ENCODE measurements around the gene OR5AN1.
A peak's percentile ranks its signal among the peaks of the same experiment; 100 is the strongest.
"Not testable (repeated sequence)": the region's sequence is repeated elsewhere in the genome, so short reads cannot be mapped to it uniquely, and the experiment has no call there.

The OR5AN1 gene, protein sequence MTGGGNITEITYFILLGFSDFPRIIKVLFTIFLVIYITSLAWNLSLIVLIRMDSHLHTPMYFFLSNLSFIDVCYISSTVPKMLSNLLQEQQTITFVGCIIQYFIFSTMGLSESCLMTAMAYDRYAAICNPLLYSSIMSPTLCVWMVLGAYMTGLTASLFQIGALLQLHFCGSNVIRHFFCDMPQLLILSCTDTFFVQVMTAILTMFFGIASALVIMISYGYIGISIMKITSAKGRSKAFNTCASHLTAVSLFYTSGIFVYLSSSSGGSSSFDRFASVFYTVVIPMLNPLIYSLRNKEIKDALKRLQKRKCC

DNA sequence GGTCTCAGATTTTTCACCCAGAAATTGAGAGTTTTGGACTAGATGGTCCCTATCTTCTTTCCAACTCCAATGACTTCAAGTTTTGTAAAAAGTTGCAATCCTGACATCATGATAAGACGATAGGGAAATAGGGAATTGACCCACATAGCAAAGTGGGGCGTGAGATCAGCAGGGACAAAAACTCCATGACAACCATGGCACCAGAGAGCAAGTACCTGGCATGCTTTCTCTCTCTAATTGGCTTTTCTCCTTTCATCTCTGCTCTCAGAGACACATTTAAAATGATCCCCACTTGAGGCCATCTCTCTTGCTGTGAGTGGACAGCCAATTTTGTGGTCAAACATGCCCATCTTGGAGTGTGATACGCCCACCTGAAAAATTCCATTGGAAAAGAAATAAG is at the start of gene OR5AN1:
Gene OR5AN1 (plus strand): TSS at position 301 of the 400 bp plus-strand sequence. CDS start 5,564 bp downstream, outside the sequence.
- no peak for DNase-seq (ENCODE audit: low spot score)

DNA sequence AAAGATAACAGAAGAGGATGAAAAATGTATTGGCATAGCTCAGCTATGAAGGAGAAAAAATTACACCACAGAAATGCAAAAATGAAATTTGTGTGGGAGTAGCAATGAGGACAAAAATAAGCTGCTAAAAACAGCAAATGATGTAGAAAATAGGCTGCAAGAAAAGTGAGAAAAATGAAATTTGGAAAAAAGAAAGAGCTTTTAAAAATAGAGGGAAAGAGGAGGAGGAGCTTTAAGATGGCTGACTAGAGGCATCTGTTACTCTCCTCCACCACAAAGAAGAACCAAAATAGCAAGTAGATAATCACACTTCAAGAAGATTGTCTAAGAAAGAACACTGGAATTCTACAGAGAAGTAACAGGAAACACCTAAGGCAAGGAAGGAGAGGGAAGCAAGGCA is 23.7 kb upstream of the OR5AN1 start:
- DNase-seq (ENCODE audit: low spot score) = no peak

DNA sequence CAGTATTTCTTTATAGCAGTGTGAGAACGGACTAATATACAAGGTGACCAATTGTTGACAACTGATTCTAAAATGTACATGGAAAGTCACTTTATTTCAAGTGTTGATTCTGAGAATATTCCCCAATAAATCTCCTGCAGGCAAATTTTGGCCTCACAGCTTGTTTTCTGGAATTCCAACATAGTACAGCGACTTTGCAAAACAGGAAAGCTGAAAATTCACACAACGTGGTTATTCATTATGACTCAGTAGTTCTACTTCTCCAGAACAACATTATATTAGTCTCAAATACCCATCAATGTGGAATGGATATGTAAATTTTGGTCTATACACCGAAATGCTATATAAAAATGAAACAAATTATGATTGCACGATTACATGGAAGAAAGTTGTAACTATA is 22.5 kb upstream of the OR5AN1 start:
- DNase-seq (ENCODE audit: low spot score) = no peak

DNA sequence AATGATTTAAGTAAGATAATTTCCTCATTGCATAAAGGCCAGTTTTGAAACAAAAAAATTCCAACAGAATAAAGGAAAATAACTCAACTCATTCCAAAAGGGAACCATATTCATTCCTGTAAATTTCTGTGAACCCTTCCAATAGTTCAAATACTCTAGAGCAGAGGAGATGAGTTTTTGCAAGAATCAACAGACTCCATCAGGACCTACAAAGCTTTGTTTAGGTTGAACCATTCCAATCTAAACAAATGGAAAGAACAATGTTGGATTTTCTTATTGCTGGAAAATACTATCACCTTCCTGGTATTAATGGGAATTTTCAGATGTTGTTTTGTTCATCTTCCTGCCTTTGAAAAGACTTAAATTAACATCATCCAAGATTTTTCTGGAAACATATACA is 21.8 kb upstream of the OR5AN1 start:
- DNase-seq (ENCODE audit: low spot score) = no peak

DNA sequence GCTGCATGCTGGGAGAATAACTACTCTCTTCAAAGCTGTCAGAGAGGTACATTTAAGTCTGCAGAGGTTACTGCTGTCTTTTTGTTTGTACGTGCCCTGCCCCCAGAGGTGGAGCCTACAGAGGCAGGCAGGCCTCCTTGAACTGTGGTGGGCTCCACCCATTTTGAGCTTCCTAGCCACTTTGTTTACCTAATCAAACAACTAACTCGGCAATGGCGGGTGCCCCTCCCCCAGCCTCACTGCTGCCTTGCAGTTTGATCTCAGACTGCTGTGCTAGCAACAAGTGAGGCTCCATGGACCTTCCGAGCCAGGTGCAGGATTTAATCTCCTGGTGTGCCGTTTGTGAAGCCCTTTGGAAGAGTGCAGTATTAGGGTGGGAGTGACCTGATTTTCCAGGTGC is 9.0 kb upstream of the OR5AN1 start:
- not testable (repeated sequence) for DNase-seq (ENCODE audit: low spot score)

DNA sequence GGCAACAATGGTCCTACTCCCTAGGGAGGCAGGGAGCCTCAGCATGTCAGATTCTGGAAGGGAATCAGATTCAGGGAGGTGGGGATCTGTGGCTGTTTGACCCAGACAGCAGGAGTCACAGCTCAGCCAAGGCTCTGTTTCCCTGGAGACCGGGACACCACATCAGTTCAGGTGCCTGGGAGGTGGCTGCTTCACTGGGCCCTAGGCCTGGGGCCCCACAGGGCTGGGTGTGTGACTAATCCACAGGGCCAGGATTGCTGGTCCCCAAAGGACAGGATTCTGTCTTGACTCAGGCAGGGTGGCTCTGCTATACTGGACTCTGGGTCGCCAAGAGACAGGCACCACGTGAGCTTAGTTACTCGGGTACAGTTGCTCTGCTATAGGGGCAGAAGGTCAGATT is 3.5 kb upstream of the OR5AN1 start:
- DNase-seq (ENCODE audit: low spot score) = no peak

DNA sequence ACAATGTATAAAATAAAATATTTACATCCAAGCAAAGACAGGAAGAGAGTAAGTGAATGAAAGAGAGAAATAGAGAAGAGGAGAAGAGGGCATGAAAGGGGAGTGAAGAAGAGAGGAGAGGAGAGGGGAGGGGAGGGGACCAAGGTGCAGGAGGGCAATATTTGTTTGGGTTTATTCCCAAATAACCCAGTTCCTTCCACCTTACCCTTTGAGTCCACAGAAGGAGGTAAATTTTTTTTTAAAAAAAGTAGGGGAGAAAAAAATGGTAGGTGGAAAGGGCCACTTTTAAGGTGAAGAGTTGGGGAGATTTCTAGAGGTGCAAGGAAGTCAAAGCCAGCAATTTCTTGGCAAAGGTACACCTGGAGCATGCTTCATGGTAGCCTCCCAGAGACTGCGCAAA is 2.1 kb upstream of the OR5AN1 start:
- DNase-seq (ENCODE audit: low spot score) = no peak

DNA sequence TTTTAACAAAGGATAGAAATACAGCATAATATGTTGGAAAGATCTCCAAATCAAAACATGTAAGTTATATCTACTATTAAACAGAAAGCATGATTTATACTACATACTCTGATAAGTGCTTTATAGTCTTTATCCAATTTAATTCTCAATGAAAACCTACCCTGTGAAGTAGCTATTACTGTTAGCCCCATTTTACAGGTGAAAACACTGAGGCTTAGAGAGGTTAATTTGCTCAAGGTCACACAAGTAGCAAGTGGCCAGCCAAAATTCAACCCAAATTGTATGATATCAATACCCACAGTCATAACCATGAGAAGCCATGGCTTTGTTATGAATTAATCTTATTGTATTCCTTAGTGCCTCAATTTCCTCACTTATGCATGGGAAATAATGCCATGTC is 675 bp upstream of the OR5AN1 start:
- no peak for DNase-seq (ENCODE audit: low spot score)

DNA sequence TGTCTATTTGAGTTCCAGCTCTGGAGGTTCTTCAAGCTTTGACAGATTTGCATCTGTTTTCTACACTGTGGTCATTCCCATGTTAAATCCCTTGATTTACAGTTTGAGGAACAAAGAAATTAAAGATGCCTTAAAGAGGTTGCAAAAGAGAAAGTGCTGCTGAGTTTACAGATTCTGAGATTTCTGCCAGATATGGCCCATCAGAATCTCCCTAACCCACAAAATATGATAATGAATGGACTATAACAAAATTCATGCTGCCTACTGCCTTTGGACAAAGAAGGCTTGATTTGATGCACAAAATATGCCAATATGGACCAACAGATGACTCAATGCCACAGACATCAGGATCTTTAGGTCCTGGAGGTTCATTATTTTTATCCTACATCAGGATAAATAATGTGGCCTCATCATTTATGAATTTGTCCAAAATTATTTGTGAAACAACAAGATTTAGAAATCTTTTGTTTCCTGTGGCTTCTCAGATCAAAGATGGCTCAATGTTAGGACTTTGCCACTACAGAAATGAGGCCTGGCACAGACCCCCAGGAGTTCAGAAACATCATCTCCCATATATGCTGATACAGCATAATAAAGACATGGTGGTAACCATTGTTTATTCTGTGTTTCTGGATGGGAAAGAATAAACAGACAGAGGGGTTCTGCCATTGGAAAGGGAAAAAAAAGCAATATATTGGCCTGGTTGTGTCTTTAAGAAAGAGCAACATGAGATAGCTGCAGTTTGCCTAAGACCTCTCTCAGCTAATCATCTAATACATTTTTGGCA is 6.7 kb downstream of the OR5AN1 start:
- DNase-seq (ENCODE audit: low spot score) = no peak

DNA sequence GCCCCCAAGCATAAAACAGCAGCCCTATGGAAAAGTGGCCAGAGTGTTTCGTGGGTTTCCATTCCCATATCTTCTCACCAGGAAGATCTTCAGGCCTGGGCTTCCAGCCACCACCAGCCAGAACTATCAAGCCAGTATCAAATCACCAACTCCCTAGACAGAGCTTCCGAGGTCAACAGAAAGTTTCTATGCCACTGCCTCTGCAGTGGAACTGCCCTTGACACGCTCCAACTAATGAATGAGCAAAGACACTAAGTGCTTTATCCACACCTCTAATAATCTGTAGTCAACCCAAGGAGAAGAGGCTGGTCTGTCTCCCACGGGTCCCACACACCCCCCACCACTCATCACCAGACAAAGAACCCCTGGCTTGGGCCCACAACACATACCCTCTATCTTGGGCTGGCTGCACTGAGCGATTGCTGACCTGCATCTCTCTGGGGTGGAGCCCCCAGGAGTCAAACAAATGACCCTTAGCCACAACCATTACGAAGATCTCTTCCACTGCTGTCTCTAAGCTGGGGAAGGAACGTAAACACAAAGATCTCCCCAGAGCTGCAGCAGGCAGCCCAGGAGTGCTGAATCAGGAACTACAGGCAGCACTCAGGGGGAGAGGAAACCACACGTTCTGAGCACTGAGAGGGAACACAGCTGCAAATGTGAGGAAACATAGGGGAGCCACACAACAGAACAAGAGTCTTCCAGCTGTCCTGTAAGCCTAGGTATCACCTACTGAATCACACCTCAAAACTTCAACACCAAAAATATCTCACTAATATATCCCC is 9.7 kb downstream of the OR5AN1 start:
- no peak for DNase-seq (ENCODE audit: low spot score)

DNA sequence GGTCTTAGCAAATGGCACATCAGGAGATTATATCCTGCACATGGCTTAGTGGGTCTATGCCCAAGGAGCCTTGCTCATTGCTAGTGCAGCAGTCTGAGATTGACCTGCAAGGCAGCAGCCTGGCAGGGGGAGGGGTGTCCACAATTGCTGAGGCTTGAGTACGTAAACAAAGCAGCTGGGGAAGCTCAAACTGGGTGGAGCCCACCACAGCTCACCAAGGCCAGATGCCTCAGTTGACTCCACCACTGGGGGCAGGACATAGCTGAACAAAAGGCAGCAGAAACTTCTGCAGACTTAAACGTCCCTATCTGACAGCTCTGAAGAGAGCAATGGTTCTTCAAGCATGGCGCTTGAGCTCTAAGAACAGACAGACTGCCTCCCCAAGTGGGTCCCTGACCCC is 13.6 kb downstream of the OR5AN1 start:
- DNase-seq (ENCODE audit: low spot score) = not testable (repeated sequence)

DNA sequence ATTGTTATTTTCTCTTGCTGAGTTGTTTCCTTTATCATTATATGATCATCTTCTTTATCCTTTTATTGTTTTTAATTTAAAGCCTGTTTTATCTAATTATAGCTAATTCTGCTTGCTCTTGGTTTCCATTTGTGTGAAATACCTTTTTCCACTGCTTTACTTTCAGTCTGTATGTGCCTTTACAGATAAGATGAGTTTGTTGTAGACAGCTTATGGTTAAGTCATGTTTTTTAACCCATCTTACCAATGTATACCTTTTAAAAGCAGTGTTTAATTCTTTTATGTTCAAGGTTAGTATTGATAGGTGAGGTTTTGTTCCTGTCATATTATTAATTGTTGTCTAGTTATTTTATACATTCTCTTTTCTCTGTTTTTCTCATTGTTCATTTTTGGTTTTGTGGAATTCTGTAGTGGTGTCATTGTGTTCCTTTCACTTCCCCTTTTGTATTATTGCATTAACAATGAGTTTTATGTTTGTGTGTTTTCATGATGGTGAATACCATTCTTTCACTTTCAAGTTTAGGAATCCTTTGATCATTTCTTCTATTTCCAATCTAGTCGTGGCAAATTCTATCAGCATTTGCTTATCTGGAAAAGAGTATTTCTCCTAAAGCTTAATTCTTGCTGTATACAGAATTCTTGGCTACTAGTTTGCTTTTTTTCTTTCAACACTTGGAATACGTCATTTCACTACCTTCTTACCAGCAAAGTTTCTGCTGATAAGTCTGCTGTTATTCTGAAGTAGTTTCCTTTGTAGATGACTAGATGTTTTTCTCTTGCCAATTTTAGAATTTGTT is 21.8 kb downstream of the OR5AN1 start:
- DNase-seq (ENCODE audit: low spot score) = no peak

DNA sequence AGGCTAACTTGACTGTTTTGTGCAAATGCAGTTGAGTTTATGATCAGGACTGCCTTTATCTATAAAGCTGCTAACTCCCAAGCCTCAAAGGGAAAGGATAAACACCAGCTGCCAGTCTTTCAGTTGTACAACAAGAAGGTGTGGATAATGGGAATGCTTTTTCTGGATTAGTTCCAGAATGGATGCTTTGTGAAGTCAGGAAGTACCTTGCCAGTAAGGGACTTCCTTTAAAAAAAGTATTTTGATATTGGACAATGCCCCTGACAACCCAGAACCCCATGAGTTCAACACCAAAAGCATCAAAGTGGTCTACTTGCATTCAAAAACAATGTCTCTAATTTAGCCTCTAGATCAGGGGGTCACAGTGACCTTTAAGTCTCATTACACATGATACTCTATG is 35.5 kb downstream of the OR5AN1 start:
- DNase-seq (ENCODE audit: low spot score) = no peak

DNA sequence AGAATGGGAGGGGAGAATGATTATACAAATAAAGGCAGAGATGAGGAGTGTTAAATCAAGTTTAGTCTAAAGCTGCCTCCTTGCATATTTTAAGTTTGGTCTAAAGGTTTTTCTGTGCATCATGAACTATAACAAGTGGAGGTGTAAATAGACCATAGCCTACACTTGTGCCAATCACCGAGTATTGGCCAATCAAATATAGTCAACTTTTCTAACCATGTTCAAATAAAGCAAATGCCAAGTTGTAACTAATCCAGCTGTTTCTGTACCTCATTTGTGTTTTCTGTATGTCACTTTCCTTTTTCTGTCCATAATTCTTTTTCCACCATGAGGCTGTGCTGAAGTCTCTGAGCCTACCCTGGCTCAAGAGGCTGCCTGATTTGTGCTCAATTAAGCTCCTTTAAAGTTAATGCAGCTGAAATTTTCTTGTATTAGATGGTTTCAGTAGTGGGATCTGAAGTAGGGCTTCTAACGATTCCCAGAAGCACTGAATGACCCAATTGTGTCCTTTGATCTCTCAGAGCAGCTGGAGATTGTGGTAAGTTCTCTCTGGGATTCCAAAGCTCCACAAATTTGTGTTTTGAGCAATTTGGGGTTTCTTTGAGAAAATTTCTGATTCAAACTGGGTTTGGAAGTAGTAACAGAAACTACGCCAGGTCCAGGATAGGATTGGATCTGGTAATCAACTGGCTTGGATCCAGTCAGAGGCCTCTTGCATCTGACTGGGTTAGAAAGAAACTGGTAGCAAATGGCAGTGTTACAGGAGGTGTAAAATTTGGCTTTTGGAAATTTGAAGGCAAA is 42.0 kb downstream of the OR5AN1 start:
- no peak for DNase-seq (ENCODE audit: low spot score)

DNA sequence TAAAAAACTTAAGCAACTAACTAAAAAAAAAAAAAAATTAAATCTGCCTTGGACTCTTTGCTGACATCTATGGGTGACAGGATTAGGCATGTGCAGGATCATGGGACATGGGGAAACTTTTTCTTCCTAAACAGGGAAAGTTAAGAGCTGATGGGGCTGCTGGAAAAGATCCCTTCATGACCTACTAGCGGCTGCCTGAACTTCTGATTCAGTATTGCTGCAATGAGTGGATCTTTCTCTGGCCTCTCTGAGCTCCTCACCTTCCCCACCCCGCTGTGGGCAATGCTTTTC is 42.5 kb downstream of the OR5AN1 start:
- no peak for DNase-seq (ENCODE audit: low spot score)

DNA sequence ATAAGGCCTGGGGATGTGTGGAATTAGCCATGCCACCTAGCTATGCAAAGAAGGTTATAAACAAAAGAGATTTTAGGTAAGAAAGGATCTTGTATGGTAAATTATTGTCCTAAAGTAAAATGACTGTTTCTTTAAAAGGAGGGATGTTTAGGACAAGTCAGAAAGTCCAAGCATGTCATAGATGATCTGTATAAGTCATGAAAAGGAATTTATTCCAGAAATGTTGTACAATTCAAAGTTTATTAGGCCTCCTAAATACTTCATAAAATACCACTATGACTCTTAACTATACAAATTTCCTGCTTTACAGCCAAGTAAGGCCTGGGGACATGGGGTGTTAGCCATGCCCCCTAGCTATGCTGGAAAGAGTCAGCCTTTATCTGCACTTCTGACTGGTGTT is 44.9 kb downstream of the OR5AN1 start:
- no peak for DNase-seq (ENCODE audit: low spot score)

DNA sequence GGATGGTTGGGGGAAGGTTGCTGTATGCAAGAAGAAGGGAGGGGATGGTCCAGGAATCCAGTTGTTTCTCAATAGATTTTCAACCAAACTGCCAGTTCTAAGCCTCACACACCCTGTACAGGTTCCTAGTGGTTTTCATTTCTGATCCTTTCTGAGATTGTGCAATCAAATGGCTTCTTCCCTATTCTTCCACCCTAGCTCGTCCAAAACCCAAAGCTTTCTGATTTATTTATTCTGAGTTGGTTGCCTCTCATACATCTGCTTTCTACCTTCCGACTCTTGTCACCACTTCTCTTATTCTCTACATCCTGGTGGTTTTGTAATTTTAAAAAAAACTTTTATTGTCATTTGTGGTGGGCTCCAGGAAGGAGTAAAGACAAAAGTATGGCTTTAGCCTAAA is 55.0 kb downstream of the OR5AN1 start:
- DNase-seq (ENCODE audit: low spot score) = no peak

DNA sequence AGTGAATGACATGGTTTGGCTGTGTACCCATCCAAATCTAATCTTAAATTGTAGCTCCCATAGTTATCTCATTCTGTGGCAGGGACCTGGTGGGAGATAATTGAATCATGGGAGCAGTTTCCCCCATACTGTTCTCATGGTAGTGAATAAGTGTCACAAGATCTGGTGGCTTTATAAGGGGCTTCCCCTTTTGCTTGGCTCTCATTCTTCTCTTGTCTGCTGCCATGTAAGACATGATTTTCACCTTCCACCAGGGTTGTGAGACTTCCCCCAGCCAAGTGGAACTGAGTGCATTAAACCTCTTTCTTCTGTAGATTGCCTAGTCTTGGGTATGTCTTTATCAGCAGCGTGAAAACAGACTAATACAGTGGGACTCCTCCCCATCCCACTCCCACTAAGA is 56.4 kb downstream of the OR5AN1 start:
- DNase-seq (ENCODE audit: low spot score) = no peak

DNA sequence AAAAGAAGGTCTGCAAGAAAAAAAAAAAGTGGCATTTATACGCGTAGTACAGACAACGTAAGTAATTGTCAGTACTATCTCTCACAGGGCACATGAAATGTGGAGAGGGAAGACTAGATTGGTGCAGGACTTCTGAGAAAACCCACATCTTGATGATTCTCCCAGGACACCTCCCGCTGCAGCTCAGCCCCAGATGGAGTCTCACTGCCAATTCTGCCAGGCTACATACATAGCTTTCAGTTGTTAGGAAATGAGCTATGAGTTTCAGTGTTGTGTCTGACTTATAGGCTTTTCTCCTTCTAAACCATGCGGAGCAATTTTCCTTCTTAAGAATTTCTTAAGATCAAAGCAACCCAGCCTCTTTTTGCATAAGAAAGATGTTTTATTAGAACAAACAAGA is 57.9 kb downstream of the OR5AN1 start:
- no peak for DNase-seq (ENCODE audit: low spot score)

DNA sequence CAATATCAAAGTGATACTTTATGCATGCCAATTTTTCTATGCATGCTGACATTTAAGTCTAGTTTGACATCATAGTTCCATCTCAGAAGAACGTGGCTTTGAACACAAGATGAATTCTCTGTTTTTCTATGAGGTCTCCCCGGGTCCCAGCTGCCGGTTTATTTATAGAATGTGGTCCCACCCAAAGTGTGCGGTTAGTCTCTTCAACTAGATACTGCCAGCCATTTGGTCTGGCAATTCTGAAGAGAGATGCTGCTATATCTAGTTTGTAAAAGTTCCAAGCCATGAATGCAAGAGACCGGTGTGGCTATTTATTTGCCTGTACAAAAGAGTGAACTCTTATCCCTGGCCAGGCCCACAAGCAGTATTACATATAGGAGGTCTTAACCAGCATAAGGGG is 58.3 kb downstream of the OR5AN1 start:
- no peak for DNase-seq (ENCODE audit: low spot score)

DNA sequence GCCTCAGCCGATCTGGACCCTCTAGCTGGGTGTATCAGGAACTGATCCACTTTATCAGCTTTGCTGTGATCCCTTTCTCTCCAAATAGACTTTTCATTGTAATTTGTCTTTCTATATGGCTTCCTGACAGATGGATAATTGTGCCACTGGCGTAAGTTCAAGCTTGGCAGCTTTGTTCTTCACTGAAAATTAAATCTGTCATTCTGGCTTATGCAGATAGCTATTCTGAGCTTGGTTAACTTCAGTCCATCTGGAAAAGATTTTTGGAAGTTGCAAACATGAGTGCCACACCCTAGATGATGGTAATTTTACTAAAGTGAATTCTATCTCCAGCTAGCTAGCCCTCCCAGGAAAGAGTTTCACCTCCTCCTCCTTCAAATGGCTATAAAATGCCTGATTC is 59.5 kb downstream of the OR5AN1 start:
- DNase-seq (ENCODE audit: low spot score) = peak; percentile 27

All from D341Med (cell line).